Activated B cell treated with CpG ODN at 0.5 μM for 24 hours (primary cell): ENCODE measurements around the gene RASGRP3. TPM values are rescaled to one million over a fixed set of nuclear protein-coding genes. Genes with fewer than 3 reads are reported as not detected.

Experiments used
- ATAC-seq: fragments of 200-7000 bp; cut with Tn5 transposase; one replicate; pipeline ENCODE4 v1.10.0; 2021; ENCODE audit warnings: low read depth, mild to moderate bottlenecking, moderate library complexity
- CTCF ChIA-PET: fragments of 350-600 bp; sonication (Branson Sonifier 250); formaldehyde crosslinking; loops from one replicate; lab custom pipeline; 2021; ENCODE audit warnings: antibody characterized with exemption; lab: Charles Lee
- POLR2A ChIA-PET: fragments of 350-600 bp; sonication (Branson Sonifier 250); formaldehyde crosslinking; loops from one replicate; lab custom pipeline; 2021; ENCODE audit warnings: antibody characterized with exemption; lab: Charles Lee
- DNase-seq: peaks from one replicate; pipeline ENCODE4 v3.0.0; 2022
- H3K27ac Mint-ChIP-seq: one replicate; pipeline ENCODE4 v1.8.0; 2020; ENCODE audit warnings: mixed read lengths
- H3K27me3 Mint-ChIP-seq: one replicate; pipeline ENCODE4 v1.8.0; 2021; ENCODE audit warnings: mixed read lengths
- H3K36me3 Mint-ChIP-seq: one replicate; pipeline ENCODE4 v1.8.0; 2021; ENCODE audit warnings: low read depth, mixed read lengths
- H3K4me1 Mint-ChIP-seq: one replicate; pipeline ENCODE4 v1.8.0; 2021; ENCODE audit warnings: mixed read lengths
- H3K4me3 Mint-ChIP-seq: one replicate; pipeline ENCODE4 v1.8.0; 2020; ENCODE audit warnings: mild to moderate bottlenecking, mixed read lengths
- H3K9me3 Mint-ChIP-seq: one replicate; pipeline ENCODE4 v1.8.0; 2020; ENCODE audit warnings: mixed read lengths
- intact Hi-C: fragments of 100-400 bp; cut with micrococcal nuclease; formaldehyde crosslinking; loops from one replicate; pipeline ENCODE4 v1.15.1; 2024
- total RNA-seq: library from RNA; stranded (reverse); gene quantifications from 2 replicates; pipeline ENCODE4 v1.2.3, GENCODE V29; 2022
- TF ChIP-seq, protein P1 (sequence below): fragments of 200-600 bp; IDR thresholded peaks from one replicate; pipeline ENCODE4 v1.8.0; 2022; ENCODE audit warnings: antibody characterized with exemption, mild to moderate bottlenecking

RASGRP3 gene
- total RNA-seq, 1 donor from 2014 or later, result 205 TPM

DNA sequence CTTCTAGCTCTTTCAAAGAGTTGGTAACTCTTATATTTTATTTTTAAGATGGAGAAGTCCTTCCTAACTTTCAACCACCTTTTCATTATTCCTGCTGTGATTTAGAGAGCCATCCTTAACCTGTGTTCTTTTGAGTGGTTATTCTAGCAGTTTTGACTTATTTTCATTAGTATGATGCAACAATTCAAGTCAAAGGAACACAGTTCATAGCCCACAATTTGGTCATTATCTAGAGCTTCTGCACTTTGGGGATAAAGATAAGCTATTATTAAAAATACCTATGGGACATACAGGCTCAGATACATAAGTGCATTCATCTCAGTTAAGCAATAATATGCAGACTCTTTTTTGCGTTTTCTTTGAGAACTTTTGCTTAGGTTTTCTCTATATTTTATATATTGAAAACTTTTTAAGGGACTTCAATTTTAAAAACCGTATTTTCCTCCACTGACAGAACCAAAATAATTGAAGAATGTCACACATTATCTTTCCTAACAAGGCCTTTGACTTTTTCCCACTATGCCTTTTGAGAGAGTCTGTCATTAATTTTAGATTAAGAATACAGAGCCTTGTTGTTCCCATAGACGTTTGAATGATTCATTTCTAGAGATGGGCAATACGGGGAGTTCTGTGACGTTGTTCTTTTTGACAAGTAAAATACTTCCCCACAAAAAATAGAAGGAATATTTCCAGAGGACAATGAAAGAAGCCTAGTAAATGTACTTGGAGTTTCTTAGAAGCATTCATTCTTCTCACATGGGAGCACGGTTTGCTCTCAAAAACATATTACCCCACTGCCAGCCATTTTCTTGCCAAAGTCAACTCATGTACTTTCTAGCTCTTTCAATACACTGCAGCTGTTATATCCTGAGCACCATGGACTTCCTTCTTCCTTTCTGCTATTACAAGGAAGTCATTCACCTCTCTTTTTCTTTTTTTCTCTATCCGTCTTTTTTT is 42.9 kb upstream of the RASGRP3 start:
- ChIA-PET POLR2A (no interaction called here), CTCF (no interaction called here)
- DNase-seq (no peak), ATAC-seq (no peak)
- H3K36me3 Mint-ChIP-seq, result no peaks in the 10 kb centered on the region
- H3K9me3 Mint-ChIP-seq, result no peaks in the 10 kb centered on the region
- TF ChIP-seq, protein P1, sequence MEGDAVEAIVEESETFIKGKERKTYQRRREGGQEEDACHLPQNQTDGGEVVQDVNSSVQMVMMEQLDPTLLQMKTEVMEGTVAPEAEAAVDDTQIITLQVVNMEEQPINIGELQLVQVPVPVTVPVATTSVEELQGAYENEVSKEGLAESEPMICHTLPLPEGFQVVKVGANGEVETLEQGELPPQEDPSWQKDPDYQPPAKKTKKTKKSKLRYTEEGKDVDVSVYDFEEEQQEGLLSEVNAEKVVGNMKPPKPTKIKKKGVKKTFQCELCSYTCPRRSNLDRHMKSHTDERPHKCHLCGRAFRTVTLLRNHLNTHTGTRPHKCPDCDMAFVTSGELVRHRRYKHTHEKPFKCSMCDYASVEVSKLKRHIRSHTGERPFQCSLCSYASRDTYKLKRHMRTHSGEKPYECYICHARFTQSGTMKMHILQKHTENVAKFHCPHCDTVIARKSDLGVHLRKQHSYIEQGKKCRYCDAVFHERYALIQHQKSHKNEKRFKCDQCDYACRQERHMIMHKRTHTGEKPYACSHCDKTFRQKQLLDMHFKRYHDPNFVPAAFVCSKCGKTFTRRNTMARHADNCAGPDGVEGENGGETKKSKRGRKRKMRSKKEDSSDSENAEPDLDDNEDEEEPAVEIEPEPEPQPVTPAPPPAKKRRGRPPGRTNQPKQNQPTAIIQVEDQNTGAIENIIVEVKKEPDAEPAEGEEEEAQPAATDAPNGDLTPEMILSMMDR, result no peak
- no peaks in the 10 kb centered on the region for H3K4me1 Mint-ChIP-seq
- intact Hi-C loops, result no loop called here
- H3K4me3 Mint-ChIP-seq, result no peak overlapping the region
- H3K27me3 Mint-ChIP-seq, result peaks cover 1% of the 10 kb centered on the region
- H3K27ac Mint-ChIP-seq, result no peak overlapping the region

DNA sequence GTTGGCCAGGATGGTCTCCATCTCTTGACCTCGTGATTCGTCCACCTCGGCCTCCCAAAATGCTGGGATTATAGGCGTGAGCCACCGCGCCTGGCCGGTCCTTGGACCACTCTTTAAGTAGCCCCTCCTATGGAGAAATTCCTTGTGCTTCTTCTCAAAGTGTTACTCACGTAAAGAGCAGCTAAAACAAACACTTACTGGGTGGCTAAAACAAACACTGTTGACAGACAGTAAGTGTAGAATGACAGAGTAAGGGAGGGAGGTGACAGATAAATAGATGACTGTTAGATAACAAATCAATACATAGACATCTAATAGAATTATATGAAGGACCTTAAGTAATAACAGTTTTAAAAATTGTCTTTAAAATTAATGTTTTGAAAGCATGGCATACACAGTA is 40.9 kb upstream of the RASGRP3 start:
- H3K36me3 Mint-ChIP-seq, result no peaks in the 10 kb centered on the region
- POLR2A ChIA-PET, result no interaction called here
- peaks cover 1% of the 10 kb centered on the region for H3K27me3 Mint-ChIP-seq
- no peak overlapping the region for H3K4me3 Mint-ChIP-seq
- no peak for DNase-seq
- CTCF ChIA-PET, result no interaction called here
- H3K27ac Mint-ChIP-seq, result no peak overlapping the region
- intact Hi-C loops, result no loop called here
- H3K9me3 Mint-ChIP-seq, result no peaks in the 10 kb centered on the region
- ATAC-seq, result no peak
- no peaks in the 10 kb centered on the region for H3K4me1 Mint-ChIP-seq
- TF ChIP-seq, protein P1, result no peak

GRCh38 chr2:33436083-33436482 is 40.4 kb upstream of the RASGRP3 start:
- Mint-ChIP-seq H3K36me3 (no peaks in the 10 kb centered on the region), H3K27ac (no peak overlapping the region), H3K27me3 (peaks cover 1% of the 10 kb centered on the region), H3K9me3 (no peaks in the 10 kb centered on the region), H3K4me3 (no peak overlapping the region), H3K4me1 (no peaks in the 10 kb centered on the region)
- TF ChIP-seq, protein P1, result no peak
- POLR2A ChIA-PET, result no interaction called here
- CTCF ChIA-PET, result no interaction called here
- no peak for DNase-seq
- intact Hi-C loops, result no loop called here
- no peak for ATAC-seq

- ChIA-PET CTCF (no interaction called here), POLR2A (no interaction called here)
- no peak for DNase-seq
- H3K9me3 Mint-ChIP-seq, result no peaks in the 10 kb centered on the region
- H3K36me3 Mint-ChIP-seq, result no peaks in the 10 kb centered on the region
- H3K4me3 Mint-ChIP-seq, result no peak overlapping the region
- TF ChIP-seq, protein P1, result no peak
- no peak for ATAC-seq
- H3K27ac Mint-ChIP-seq, result no peak overlapping the region
- H3K27me3 Mint-ChIP-seq, result peaks cover 1% of the 10 kb centered on the region
- H3K4me1 Mint-ChIP-seq, result no peaks in the 10 kb centered on the region
- intact Hi-C loops, result no loop called here
These were observed 39.2 kb upstream of the RASGRP3 start for GRCh38 chr2:33437297-33437696.

DNA sequence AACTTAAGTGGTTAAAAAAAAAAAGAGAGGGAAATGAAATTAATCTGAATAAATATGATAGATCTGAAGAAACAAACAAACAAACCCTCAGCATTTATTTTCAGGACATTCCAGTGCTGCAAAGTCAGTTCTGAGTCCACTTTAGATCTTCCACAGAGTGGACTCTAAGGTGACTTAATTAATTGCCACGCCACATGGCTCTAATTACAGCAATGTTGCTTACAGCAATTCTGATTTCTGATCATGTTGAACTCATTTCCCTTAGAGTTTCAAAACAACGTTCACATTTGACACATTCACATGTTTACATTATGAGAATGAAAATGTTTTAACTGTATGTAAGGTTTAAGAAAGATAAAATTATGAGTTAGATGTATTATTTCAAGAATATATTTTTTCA is 38.6 kb upstream of the RASGRP3 start:
- H3K27ac Mint-ChIP-seq, result no peak overlapping the region
- DNase-seq (no peak), ATAC-seq (no peak)
- POLR2A ChIA-PET, result no interaction called here
- H3K4me3 Mint-ChIP-seq, result no peak overlapping the region
- H3K9me3 Mint-ChIP-seq, result no peaks in the 10 kb centered on the region
- CTCF ChIA-PET, result no interaction called here
- intact Hi-C loops, result no loop called here
- peaks cover 1% of the 10 kb centered on the region for H3K27me3 Mint-ChIP-seq
- H3K4me1 Mint-ChIP-seq, result no peaks in the 10 kb centered on the region
- no peaks in the 10 kb centered on the region for H3K36me3 Mint-ChIP-seq
- TF ChIP-seq, protein P1, result no peak
